ENCODE data around the gene NGDN. TPM values are rescaled to one million over a fixed set of nuclear protein-coding genes. Genes with fewer than 3 reads are reported as not detected.

NGDN gene
- total and polyA plus RNA-seq, 2 of the 8 experiments (the other 6 are each of a cell fraction or from before 2014, with no cell fraction given), result 39.8 to 48.8 TPM

- WGBS, 2 experiments (ENCODE audit: extremely low coverage in 1 of 2, insufficient coverage in 1 of 2, insufficient read length in 1 of 2, insufficient replicate concordance in 2 of 2, low coverage in 1 of 2, low lambda C conversion rate in 2 of 2, missing lambda C conversion rate in 1 of 2), result 82% methylated on average over 2 of the region's 2 CpGs; no CpG with 5 or more reads in 1 of the 2 experiments
- Histone ChIP-seq H3K4me1 (replicated peaks in 1 of 4; ENCODE audit: control insufficient read depth in 3 of 4, insufficient read depth in 4 of 4, low read length in 3 of 4) (peaks cover 0 to 4% (median 0%) of the 10 kb centered on the region in 4 experiments; a peak in 1 of 7 replicates), H3K36me3 (ENCODE audit: control insufficient read depth in 2 of 4, insufficient read depth in 4 of 4, low read length in 3 of 4) (no peaks in the 10 kb centered on the region), H3K27me3 (replicated peaks in 1 of 4; ENCODE audit: control insufficient read depth in 3 of 4, extremely low read depth in 1 of 4, insufficient read depth in 3 of 4, low read length in 3 of 4) (peaks cover 0 to 4% (median under 1%) of the 10 kb centered on the region in 4 experiments; a peak in 1 of 7 replicates), H2BK120ac (replicated peaks; ENCODE audit: low read depth, low read length) (no peak overlapping the region), H2AFZ (ENCODE audit: low read length) (no peak overlapping the region), H3K4me3 (ENCODE audit: extremely low read depth in 1 of 4, insufficient read depth in 2 of 4, low read depth in 3 of 4, low read length in 4 of 4) (no peak overlapping the region), H3K4ac (replicated peaks; ENCODE audit: insufficient read length, low read depth, low read length) (no peak overlapping the region), H3K9ac (replicated peaks in 1 of 4; ENCODE audit: extremely low read depth in 1 of 4, low read depth in 3 of 4, low read length in 3 of 4) (no peak overlapping the region), H4K5ac (ENCODE audit: insufficient read length, low read depth, low read length) (no peak overlapping the region), H3K79me2 (ENCODE audit: control insufficient read depth in 1 of 2, insufficient read depth in 2 of 2, low read length in 2 of 2) (no peaks in the 10 kb centered on the region), H2BK12ac (ENCODE audit: low read depth, low read length) (no peak overlapping the region; the same call in 1 of the 2 replicates), H4K91ac (replicated peaks; ENCODE audit: insufficient read length, low read length) (no peak overlapping the region), H2AK5ac (ENCODE audit: low read depth, low read length) (no peak overlapping the region), H3K14ac (ENCODE audit: insufficient read length) (no peak overlapping the region), H3K27ac (ENCODE audit: low read depth, low read length) (no peak overlapping the region), H3K79me1 (ENCODE audit: low read depth, low read length) (peaks cover 3% of the 10 kb centered on the region), H4K20me1 (replicated peaks in 1 of 2; ENCODE audit: control insufficient read depth in 1 of 2, insufficient read depth in 2 of 2, low read length in 2 of 2) (no peaks in the 10 kb centered on the region), H3K9me3 (ENCODE audit: insufficient read depth in 2 of 2, low read depth in 1 of 2, low read length in 1 of 2) (no peaks in the 10 kb centered on the region; a peak in 1 of 4 replicates), H2BK15ac (ENCODE audit: low read length) (no peak overlapping the region), H3K18ac (ENCODE audit: extremely low read depth, low read length) (no peak overlapping the region), H4K8ac (ENCODE audit: extremely low read depth, insufficient read depth, low read length) (no peak overlapping the region), H3K4me2 (ENCODE audit: insufficient read depth in 1 of 2, low read depth in 2 of 2, low read length in 2 of 2) (no peak overlapping the region), H3K23me2 (ENCODE audit: low read depth, low read length) (no peaks in the 10 kb centered on the region), H3K56ac (replicated peaks; ENCODE audit: insufficient read length, low read depth, low read length) (no peak overlapping the region), H2BK5ac (ENCODE audit: low read depth, low read length) (no peak overlapping the region), H3K23ac (ENCODE audit: insufficient read length) (no peak overlapping the region), H2BK20ac (ENCODE audit: low read length) (no peak overlapping the region)
- DNase-seq (ENCODE audit: low read depth in 1 of 2, low spot score in 2 of 2) (no peak), FAIRE-seq (no peak)
- ChIA-PET CTCF (ENCODE audit: partially characterized antibody) (interaction anchor here (0.5 to 1.7 kb wide), 8 partner anchors 20 to 1231 kb away, joined by 3 to 7 read pairs (median 3); no protein-coding TSS in a partner anchor), POLR2A (ENCODE audit: partially characterized antibody) (interaction anchor here (1.6 kb wide), 1 partner anchor 12 kb away, joined by 5 read pairs; no protein-coding TSS in a partner anchor)
- TF ChIP-seq KDM1A (IDR thresholded peaks at IDR 0.05; ENCODE audit: borderline replicate concordance, low read length), result no peak
- TF ChIP-seq EGR1 (IDR thresholded peaks at IDR 0.05; ENCODE audit: borderline replicate concordance, low read depth, low read length), result no peak
- no peak for TF ChIP-seq RFX5 (IDR thresholded peaks at IDR 0.05; ENCODE audit: borderline replicate concordance, low read depth, low read length)
- no peak for TF ChIP-seq GABPA (IDR thresholded peaks at IDR 0.05; ENCODE audit: borderline replicate concordance, insufficient read depth, low read length)
- no peak for TF ChIP-seq SIN3A (conservative IDR thresholded peaks at IDR 0.05 in 1 of 2, IDR thresholded peaks at IDR 0.05 in 1 of 2; ENCODE audit: low read depth in 1 of 2, low read length in 2 of 2)
- TF ChIP-seq TEAD4 (IDR thresholded peaks at IDR 0.05; ENCODE audit: low read depth, low read length), result no peak
- no peak for TF ChIP-seq NANOG (IDR thresholded peaks at IDR 0.05; ENCODE audit: insufficient read depth, low read depth, low read length, poor library complexity, severe bottlenecking)
- no peak for TF ChIP-seq SP2 (IDR thresholded peaks at IDR 0.05; ENCODE audit: low read length)
- TF ChIP-seq PHF8 (conservative IDR thresholded peaks at IDR 0.05; ENCODE audit: low read depth, low read length), result no peak
- no peak for TF ChIP-seq RAD21 (IDR thresholded peaks at IDR 0.05 in 1 of 2, conservative IDR thresholded peaks at IDR 0.05 in 1 of 2; ENCODE audit: low read depth in 2 of 2, low read length in 2 of 2)
- no peak for TF ChIP-seq E2F6 (IDR thresholded peaks at IDR 0.05)
- no peak for TF ChIP-seq ZNF274 (IDR thresholded peaks at IDR 0.05; ENCODE audit: borderline replicate concordance, extremely low read depth, low read length)
- no peak for TF ChIP-seq FOSL1 (IDR thresholded peaks at IDR 0.05; ENCODE audit: insufficient read depth, low read depth, low read length)
Measured at GRCh38 chr14:23430723-23431085, 38.8 kb upstream of the NGDN start.
